BE2C (cell line): ENCODE results near the gene RGS8.
"Not testable (repeated sequence)": the region's sequence is repeated elsewhere in the genome, so short reads cannot be mapped to it uniquely, and the experiment has no call there.

Experiments used
- DNase-seq: peaks from one replicate; pipeline ENCODE4 v3.0.0-alpha.2; 2020
- H3K27me3 ChIP-seq: fragments of 250-450 bp; sonication (Bioruptor Pico); 2 replicates; pipeline ENCODE4 v1.5.1; 2020; ENCODE audit warnings: mild to moderate bottlenecking
- H3K36me3 ChIP-seq: fragments of 250-450 bp; sonication (Bioruptor Pico); 2 replicates; pipeline ENCODE4 v1.5.1; 2020; ENCODE audit warnings: mild to moderate bottlenecking
- H3K4me1 ChIP-seq: fragments of 250-450 bp; sonication (Bioruptor Pico); 2 replicates; pipeline ENCODE4 v1.5.1; 2020
- H3K4me3 ChIP-seq: 2 replicates; pipeline ENCODE4 v1.5.1; 2011; ENCODE audit warnings: low read depth, low read length
- H3K9me3 ChIP-seq: fragments of 250-450 bp; sonication (Bioruptor Pico); 2 replicates; pipeline ENCODE4 v1.5.1; 2020
- TF ChIP-seq, protein P1 (sequence below): IDR thresholded peaks from 2 replicates; pipeline ENCODE4 v1.5.1; 2012; ENCODE audit warnings: mild to moderate bottlenecking, low read depth, low read length

Gene RGS8

DNA sequence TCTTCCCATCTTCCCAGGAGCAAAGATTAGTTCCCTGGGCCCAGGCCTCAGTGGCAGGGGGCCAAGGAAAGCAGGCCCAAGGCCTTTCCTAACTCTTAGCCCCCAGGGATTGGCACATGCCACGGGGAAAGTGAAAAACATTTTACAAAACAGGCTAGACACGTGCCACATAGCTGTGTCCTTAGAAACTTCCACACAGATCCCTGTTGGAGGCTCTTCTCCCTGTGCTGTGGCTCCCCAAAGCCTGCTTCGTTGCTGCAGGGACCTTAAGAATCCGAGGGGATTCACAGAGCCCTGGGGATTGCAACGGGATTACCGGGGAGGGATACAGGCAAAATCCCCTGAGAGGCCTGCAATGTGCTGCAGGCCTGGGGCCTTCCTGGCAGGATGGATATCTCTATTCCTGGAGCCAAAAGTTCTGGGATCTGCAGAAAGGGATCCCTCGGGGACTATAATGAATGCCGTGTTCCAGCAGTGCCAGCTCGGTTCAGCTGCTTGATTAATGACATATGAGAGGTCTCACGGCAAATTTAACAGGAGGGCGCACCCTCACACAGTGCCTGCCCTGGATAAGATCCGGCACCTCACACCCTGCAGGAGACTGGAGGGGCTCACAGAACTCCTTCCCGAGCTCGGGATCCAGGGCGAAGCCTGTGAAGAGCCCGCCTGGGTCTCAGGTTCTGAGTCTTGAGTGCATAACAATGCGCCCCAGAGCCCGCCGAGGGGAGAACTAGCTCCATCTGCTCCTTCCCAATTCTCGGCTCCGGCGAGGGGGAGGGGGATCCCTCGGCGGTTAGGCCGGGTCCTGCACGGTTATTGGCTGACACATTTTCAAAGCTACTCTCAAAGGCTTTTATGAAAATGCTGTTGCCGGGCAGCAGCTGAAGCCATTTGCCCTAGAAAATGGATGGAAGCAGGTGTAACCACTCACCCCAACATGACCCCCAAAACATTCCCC is 15.3 kb upstream of the RGS8 start:
- peak overlapping the region; percentile 39 for H3K4me3 ChIP-seq
- TF ChIP-seq, protein P1, sequence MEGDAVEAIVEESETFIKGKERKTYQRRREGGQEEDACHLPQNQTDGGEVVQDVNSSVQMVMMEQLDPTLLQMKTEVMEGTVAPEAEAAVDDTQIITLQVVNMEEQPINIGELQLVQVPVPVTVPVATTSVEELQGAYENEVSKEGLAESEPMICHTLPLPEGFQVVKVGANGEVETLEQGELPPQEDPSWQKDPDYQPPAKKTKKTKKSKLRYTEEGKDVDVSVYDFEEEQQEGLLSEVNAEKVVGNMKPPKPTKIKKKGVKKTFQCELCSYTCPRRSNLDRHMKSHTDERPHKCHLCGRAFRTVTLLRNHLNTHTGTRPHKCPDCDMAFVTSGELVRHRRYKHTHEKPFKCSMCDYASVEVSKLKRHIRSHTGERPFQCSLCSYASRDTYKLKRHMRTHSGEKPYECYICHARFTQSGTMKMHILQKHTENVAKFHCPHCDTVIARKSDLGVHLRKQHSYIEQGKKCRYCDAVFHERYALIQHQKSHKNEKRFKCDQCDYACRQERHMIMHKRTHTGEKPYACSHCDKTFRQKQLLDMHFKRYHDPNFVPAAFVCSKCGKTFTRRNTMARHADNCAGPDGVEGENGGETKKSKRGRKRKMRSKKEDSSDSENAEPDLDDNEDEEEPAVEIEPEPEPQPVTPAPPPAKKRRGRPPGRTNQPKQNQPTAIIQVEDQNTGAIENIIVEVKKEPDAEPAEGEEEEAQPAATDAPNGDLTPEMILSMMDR = no peak
- DNase-seq = peak; percentile 94

DNA sequence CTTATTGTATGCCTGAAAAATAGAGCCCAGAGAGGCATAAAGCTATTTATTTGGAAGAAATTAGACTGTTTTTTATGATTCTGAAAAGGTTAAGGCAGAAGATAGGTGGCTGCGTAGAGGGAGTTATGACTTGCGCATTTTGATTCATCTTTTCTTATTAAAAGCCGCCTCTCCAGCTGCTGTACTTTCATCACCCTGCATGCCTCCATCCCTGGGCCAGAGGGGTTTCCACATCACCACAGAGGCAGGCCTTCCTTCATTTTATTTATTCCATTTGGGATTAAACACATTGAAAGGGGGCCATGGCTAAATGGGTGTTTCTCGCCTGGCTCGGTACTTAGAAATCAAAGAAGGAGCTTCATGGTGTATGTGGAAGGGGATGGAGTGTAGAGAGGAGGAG is 14.6 kb upstream of the RGS8 start:
- H3K4me3 ChIP-seq = no peak overlapping the region
- no peaks in the 10 kb centered on the region for H3K36me3 ChIP-seq
- no peaks in the 10 kb centered on the region for H3K9me3 ChIP-seq
- TF ChIP-seq, protein P1 = no peak
- no peak for DNase-seq
- peaks cover 58% of the 10 kb centered on the region for H3K4me1 ChIP-seq
- no peaks in the 10 kb centered on the region for H3K27me3 ChIP-seq

More for the DNA sequence above, 15.3 kb upstream of the RGS8 start:
- H3K36me3 ChIP-seq = no peaks in the 10 kb centered on the region
- no peaks in the 10 kb centered on the region for H3K9me3 ChIP-seq
- H3K4me1 ChIP-seq = peaks cover 65% of the 10 kb centered on the region
- no peaks in the 10 kb centered on the region for H3K27me3 ChIP-seq

DNA sequence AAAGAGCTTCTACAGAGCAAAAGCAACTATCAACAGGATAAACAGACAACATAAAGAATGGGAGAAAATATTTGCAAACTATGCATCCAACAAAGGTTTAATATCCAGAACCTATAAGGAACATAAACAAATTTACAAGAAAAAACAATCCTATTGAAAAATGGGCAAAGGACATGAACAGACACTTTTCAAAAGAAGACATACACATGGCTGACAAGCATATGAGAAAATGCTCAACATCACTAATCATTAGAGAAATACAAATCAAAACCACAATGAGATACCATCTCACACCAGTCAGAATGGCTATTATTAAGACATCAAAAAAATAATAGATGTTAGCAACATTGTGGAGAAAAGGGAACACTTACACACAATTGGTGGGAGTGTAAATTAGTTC is 8.8 kb upstream of the RGS8 start:
- H3K27me3 ChIP-seq, DNase-seq, H3K4me3 ChIP-seq, H3K36me3 ChIP-seq, H3K9me3 ChIP-seq: not testable (repeated sequence)
- peaks cover 16% of the 10 kb centered on the region for H3K4me1 ChIP-seq

DNA sequence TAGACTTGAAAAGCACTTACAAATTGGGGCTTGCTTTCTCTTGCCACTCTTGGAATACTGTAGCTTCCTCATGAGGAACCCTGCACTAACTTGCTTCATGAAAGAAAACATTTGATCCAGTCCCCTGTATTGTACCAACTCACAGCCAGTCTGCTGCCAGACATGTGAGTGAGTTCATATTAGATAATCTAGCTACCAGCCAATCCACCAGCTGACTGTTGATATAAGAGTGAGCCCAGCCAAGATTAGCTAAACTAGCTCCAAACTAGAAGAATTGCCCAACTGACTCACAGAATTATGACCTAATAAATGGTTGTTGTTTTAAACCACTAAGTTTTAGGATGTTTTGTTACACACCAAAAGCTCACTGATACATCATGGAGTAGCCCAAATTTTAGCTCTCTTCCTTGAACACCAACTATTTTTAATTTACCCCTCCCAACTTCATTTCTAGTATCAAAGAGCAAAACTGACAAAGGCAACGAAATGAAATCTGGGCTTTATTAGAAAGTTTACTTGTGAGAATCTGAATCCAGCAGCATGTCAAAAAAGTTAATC is 6.6 kb upstream of the RGS8 start:
- no peaks in the 10 kb centered on the region for H3K27me3 ChIP-seq
- DNase-seq = no peak
- H3K4me1 ChIP-seq = no peaks in the 10 kb centered on the region
- no peak overlapping the region for H3K4me3 ChIP-seq
- H3K9me3 ChIP-seq = peaks cover 5% of the 10 kb centered on the region; the same call in 1 of the 2 replicates
- H3K36me3 ChIP-seq = no peaks in the 10 kb centered on the region
- TF ChIP-seq, protein P1 = no peak

DNA sequence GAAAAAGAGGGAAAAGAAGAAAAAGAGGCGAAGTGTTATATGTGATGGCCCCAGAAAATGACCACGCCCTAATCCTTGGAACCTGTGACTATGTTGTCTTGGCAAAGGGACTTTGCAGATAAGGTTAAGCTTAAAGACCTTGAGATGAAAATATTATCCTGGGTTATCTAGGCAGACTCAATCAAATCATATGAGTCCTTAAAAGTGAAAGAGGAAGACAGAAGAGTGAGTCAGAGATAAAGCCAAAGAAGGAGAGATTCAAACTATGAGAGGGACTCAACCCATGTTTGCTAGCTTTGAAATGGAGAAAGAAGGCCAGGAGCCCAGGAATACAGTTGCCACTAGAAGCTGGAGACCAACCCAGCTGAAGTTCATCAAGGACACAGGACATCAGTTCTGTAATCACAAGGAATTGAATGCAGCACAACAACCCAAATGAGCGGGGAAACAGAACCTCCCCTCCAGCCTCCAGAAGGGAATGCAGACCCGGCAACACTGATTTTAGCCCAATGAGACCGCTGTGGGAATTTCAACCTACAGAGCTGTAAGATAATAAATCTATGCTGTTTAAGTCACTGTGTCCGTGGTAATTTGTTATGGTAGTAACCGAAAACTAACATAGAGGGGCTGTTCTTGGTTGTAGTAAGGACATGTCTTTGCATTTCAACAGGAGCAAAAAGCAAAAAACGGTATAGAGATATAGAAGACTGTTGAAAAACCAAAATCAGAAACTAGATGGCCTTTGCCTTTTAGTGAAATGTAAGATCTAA is 4.2 kb upstream of the RGS8 start:
- Histone ChIP-seq H3K36me3 (no peaks in the 10 kb centered on the region), H3K9me3 (peaks cover 4% of the 10 kb centered on the region; the same call in 1 of the 2 replicates), H3K27me3 (no peaks in the 10 kb centered on the region), H3K4me3 (no peak overlapping the region), H3K4me1 (no peaks in the 10 kb centered on the region)
- DNase-seq = no peak
- TF ChIP-seq, protein P1 = no peak

DNA sequence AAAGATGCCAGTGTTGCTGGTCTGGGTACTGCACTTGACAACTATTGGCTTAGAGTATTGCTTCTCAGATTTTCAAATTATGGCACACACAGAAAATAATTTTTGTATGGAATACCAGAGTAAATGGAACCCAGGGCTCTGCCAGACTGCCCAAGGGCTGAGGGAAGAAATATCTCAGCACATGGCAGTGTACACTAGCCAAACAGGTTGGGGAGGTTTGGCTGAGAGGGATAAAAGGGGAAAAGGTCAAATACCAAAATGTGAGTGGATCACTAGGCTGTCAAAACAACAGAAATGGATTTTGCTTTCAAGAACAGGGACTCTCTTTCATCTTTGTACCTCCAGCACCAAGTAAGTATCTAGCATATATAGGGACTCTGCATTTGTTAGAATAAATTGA is 3.0 kb upstream of the RGS8 start:
- no peak for DNase-seq

More for the DNA sequence above, 3.0 kb upstream of the RGS8 start:
- H3K9me3 ChIP-seq = no peaks in the 10 kb centered on the region
- H3K36me3 ChIP-seq = no peaks in the 10 kb centered on the region
- H3K27me3 ChIP-seq = no peaks in the 10 kb centered on the region
- TF ChIP-seq, protein P1 = no peak
- H3K4me3 ChIP-seq = no peak overlapping the region
- H3K4me1 ChIP-seq = no peaks in the 10 kb centered on the region
